Uterus (tissue), 2 donors: ENCODE data around the gene AATF.

ENCODE experiments used
- POLR2A ChIP-seq, 2 donors: fragments of 450-650 bp; IDR thresholded peaks; one replicate each; pipeline ENCODE4 v1.6.1; 2016; ENCODE audit warnings: antibody characterized with exemption in 2 of 2, mild to moderate bottlenecking in 1 of 2, moderate library complexity in 1 of 2
- TF ChIP-seq, protein P1 (sequence below), 4 experiments: fragments of 200-600 bp in 2 of 4; fragments of 450-650 bp in 2 of 4; sonication (generic) in 2 of 4; IDR thresholded peaks; one replicate each; pipeline ENCODE4 v1.5.1; 2016 to 2019; ENCODE audit warnings: antibody characterized with exemption in 4 of 4, mild to moderate bottlenecking in 2 of 4, moderate library complexity in 1 of 4

DNA sequence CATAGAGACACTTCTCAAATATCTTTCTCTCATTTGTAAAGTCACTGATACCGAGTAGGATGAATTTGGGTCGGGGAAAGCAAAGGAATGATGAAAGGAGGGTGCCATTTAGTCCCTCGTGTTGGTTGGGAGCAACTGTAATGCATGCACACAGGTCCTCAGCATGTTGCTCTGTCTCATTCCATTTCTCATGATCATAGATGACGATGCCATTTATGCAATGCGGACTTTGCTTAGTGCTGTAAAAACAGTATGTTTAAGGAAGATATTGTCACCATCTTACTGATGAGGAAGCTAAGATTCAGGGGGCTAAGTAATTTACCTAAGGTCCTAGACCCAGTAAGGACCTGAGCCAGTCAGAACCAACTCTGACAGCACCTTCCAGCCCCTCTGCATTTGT, 100.1 kb downstream of the AATF start:
- TF ChIP-seq, protein P1, sequence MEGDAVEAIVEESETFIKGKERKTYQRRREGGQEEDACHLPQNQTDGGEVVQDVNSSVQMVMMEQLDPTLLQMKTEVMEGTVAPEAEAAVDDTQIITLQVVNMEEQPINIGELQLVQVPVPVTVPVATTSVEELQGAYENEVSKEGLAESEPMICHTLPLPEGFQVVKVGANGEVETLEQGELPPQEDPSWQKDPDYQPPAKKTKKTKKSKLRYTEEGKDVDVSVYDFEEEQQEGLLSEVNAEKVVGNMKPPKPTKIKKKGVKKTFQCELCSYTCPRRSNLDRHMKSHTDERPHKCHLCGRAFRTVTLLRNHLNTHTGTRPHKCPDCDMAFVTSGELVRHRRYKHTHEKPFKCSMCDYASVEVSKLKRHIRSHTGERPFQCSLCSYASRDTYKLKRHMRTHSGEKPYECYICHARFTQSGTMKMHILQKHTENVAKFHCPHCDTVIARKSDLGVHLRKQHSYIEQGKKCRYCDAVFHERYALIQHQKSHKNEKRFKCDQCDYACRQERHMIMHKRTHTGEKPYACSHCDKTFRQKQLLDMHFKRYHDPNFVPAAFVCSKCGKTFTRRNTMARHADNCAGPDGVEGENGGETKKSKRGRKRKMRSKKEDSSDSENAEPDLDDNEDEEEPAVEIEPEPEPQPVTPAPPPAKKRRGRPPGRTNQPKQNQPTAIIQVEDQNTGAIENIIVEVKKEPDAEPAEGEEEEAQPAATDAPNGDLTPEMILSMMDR (IDR thresholded peaks at IDR 0.05), result no peak
- TF ChIP-seq POLR2A (IDR thresholded peaks at IDR 0.05), result no peak
